GM06990 (cell line): ENCODE measurements around the gene SRRT.

ENCODE experiments used
- DNase-seq: peaks from one replicate; pipeline ENCODE4 v3.0.0-alpha.2; 2011; ENCODE audit not compliant: insufficient read length; ENCODE audit errors: extremely low read depth
- H3K27me3 ChIP-seq: replicated peaks from 2 replicates; pipeline ENCODE4 v1.6.0; 2011; ENCODE audit warnings: low read length; ENCODE audit not compliant: control insufficient read depth, insufficient read depth
- H3K36me3 ChIP-seq: 2 replicates; pipeline ENCODE4 v1.5.1; 2011; ENCODE audit warnings: low read length; ENCODE audit not compliant: control insufficient read depth, insufficient read depth
- H3K4me3 ChIP-seq: replicated peaks from 2 replicates; pipeline ENCODE4 v1.5.1; 2011; ENCODE audit warnings: low read depth, mild to moderate bottlenecking, control low read depth, low read length
- TF ChIP-seq, protein P1 (sequence below): IDR thresholded peaks from 2 replicates; pipeline ENCODE4 v1.5.1; 2011; ENCODE audit warnings: low read length, control low read depth, mild to moderate bottlenecking, inconsistent platforms; ENCODE audit not compliant: insufficient read depth, poor library complexity, severe bottlenecking

SRRT gene

DNA sequence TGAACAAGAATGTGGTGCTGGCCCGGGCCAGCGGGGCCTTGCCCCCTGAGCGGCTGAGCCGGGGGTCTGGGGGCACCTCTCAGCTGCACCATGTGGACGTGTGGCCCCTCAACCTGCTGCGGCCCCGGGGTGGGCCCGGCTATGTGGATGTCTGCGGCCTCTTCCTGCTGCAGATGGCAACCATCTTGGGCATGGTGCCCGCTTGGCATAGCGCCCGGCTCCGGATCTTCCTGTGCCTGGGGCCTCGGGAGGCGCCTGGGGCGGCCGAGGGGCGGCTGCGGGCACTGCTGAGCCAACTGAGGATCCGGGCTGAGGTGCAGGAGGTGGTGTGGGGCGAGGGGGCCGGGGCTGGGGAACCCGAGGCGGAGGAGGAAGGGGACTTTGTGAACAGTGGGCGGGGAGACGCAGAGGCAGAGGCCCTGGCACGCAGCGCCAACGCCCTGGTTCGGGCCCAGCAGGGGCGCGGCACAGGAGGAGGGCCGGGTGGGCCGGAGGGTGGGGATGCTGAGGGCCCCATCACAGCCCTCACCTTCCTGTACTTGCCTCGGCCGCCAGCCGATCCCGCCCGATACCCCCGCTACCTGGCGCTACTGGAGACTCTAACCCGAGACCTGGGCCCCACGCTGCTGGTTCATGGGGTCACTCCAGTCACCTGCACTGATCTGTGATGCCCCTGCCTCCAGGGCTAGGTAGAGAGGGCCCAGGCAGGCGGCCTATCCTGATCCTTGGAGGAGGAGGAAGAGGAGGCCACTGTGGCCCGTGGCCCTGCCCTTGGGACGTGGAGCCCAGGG lies 8.8 kb upstream of the SRRT start:
- TF ChIP-seq, protein P1, sequence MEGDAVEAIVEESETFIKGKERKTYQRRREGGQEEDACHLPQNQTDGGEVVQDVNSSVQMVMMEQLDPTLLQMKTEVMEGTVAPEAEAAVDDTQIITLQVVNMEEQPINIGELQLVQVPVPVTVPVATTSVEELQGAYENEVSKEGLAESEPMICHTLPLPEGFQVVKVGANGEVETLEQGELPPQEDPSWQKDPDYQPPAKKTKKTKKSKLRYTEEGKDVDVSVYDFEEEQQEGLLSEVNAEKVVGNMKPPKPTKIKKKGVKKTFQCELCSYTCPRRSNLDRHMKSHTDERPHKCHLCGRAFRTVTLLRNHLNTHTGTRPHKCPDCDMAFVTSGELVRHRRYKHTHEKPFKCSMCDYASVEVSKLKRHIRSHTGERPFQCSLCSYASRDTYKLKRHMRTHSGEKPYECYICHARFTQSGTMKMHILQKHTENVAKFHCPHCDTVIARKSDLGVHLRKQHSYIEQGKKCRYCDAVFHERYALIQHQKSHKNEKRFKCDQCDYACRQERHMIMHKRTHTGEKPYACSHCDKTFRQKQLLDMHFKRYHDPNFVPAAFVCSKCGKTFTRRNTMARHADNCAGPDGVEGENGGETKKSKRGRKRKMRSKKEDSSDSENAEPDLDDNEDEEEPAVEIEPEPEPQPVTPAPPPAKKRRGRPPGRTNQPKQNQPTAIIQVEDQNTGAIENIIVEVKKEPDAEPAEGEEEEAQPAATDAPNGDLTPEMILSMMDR = no peak
- no peaks in the 10 kb centered on the region for H3K27me3 ChIP-seq
- no peak overlapping the region for H3K4me3 ChIP-seq
- H3K36me3 ChIP-seq = peaks cover 1% of the 10 kb centered on the region
- DNase-seq = no peak

DNA sequence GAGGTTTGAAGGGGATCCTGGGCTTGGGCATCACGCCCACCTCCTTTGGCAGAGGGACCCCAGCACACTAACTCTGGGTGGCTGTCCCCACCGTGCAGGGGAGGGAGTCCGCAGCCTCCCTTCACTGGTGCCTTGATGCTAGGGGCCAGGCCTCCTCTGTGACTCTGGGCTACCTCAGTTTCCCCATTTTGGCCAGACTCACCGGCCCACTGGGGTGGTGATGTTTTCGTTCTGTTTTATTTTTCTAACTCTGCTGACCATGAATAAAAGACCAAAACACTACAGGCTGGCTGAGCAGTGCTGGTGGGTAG lies 8.2 kb upstream of the SRRT start:
- Histone ChIP-seq H3K4me3 (peak overlapping the region; percentile 82), H3K36me3 (peaks cover 4% of the 10 kb centered on the region), H3K27me3 (no peaks in the 10 kb centered on the region)
- DNase-seq = no peak
- TF ChIP-seq, protein P1 = no peak

DNA sequence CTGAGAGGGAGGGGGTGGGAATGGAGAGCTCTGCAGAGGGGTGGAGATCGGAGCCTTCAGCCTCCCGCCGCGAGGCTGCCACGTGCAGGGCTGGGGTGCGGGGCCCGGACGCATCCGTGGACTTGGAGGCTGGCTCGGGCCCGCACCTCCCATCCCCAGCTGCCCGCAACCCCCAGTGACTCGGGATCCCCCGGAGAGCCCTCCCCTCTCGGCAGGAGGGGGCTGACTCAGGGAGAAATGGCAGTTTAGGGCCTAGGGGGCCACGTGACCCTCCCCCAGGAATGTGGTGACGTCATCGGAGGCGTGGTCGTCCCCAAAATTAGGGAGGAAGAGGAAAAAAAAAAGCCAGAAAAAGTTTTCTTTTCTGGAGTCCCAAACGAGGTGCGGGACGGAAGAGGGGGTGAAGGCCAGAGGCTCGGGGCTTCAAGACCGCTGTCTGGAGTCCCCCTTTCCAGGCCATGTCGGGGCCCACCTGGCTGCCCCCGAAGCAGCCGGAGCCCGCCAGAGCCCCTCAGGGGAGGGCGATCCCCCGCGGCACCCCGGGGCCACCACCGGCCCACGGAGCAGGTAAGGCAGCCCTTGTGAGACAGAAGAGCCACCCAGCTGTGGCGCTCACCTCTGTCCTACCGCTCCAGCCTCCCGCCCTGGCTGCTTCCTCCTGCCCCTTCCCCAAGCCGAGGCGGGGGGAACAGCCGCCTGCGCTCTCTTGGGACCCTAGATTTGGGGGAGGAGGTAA lies 7.7 kb upstream of the SRRT start, which contains the start of gene TRIP6:
Gene TRIP6 (plus strand): TSS at position 348 of the 736 bp plus-strand sequence. CDS start 111 bp downstream, at position 459.
- H3K4me3 ChIP-seq = peak within 1 kb of the TSS; percentile 82
- peaks cover 4% of the 10 kb centered on the region for H3K36me3 ChIP-seq
- no peaks in the 10 kb centered on the region for H3K27me3 ChIP-seq
- peak; percentile 63 for DNase-seq
- TF ChIP-seq, protein P1 = no peak

DNA sequence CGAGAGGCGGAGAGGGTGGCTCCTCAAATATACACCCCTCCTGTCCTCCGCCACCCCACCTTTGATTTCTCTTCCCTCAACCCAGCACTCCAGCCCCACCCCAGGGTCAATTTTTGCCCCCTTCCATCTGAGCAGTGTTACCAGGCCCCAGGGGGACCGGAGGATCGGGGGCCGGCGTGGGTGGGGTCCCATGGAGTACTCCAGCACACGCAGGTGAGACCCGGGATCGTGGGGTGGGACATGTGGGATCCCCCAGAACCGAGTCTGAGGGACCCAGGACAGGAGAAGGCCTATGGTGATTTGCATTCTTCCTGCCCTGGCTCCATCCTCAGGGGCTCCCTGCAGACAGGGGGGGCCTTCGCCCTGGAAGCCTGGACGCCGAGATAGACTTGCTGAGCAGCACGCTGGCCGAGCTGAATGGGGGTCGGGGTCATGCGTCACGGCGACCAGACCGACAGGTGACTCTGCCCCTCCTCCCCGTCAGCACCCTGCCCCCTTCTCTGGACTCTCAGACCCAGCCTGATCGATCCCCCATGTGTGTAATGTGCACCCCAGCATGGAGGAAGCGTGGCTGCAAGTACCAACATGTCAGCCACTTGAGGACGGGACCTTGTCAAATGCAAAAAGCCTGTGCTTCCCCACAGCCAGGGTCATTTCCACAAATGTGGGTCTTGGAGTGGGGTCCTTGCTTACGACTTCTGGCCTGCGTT lies 7.0 kb upstream of the SRRT start:
- H3K27me3 ChIP-seq = no peaks in the 10 kb centered on the region
- peak; percentile 32 for DNase-seq
- H3K36me3 ChIP-seq = peaks cover 6% of the 10 kb centered on the region
- TF ChIP-seq, protein P1 = no peak
- H3K4me3 ChIP-seq = peak overlapping the region; percentile 82

DNA sequence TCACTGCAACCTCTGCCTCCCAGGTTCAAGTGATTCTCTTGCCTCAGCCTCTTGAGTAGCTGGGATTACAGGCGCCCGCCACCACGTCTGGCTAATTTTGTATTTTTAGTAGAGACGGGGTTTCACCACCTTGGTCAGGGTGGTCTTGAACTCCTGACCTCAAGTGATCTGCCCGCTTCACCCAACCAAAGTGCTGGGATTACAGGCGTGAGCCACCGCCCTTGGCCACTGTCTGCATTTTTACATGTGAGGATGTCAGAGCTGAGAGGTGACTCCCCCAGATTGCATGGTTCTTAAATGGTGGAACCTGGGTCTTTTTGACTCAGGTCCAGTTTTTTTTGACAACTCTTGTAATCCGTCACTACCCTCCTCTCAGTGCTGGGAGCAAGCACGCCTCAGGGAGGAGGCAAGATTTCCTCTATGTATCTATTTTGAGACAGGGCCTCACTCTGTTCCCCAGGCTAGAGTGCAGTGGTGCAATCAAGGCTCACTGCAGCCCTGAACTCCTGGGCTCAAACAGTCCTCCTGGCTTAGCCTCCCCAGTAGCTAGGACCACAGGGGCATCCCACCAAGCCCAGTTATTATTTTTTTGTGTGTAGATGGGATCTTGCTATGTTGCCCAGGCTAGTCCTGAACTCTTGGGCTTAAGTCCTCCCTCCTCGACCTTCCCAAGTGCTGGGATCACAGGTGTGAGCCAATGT lies 1.2 kb upstream of the SRRT start:
- no peak overlapping the region; the same call in 1 of the 2 replicates for H3K4me3 ChIP-seq
- TF ChIP-seq, protein P1 = no peak
- DNase-seq = no peak
- H3K27me3 ChIP-seq = no peaks in the 10 kb centered on the region
- H3K36me3 ChIP-seq = peaks cover 8% of the 10 kb centered on the region
